Activated CD4-positive, alpha-beta T cell treated with anti-CD3 and anti-CD28 coated beads for 36 hours (primary cell): ENCODE results near the gene CARM1. TPM values are rescaled to one million over a fixed set of nuclear protein-coding genes. Genes with fewer than 3 reads are reported as not detected.
"Not testable (repeated sequence)": the region's sequence is repeated elsewhere in the genome, so short reads cannot be mapped to it uniquely, and the experiment has no call there.

Experiments used
- ATAC-seq: fragments of 200-7000 bp; cut with Tn5 transposase; one replicate; pipeline ENCODE4 v1.10.0; 2021; ENCODE audit warnings: mild to moderate bottlenecking, moderate library complexity
- CTCF ChIA-PET: fragments of 350-600 bp; sonication (Branson Sonifier 250); formaldehyde crosslinking; loops from one replicate; lab custom pipeline; 2021; ENCODE audit warnings: antibody characterized with exemption; lab: Charles Lee
- POLR2A ChIA-PET: fragments of 350-600 bp; sonication (Branson Sonifier 250); formaldehyde crosslinking; loops from one replicate; lab custom pipeline; 2021; ENCODE audit warnings: antibody characterized with exemption, inconsistent platforms; lab: Charles Lee
- DNase-seq: peaks from one replicate; pipeline ENCODE4 v3.0.0-alpha.2; 2020
- H3K27ac Mint-ChIP-seq: one replicate; pipeline ENCODE4 v1.8.0; 2021; ENCODE audit warnings: mixed read lengths
- H3K27me3 Mint-ChIP-seq: one replicate; pipeline ENCODE4 v1.8.0; 2021; ENCODE audit warnings: mixed read lengths
- H3K36me3 Mint-ChIP-seq: one replicate; pipeline ENCODE4 v1.8.0; 2021; ENCODE audit warnings: low read depth, mixed read lengths
- H3K4me1 Mint-ChIP-seq: one replicate; pipeline ENCODE4 v1.8.0; 2021; ENCODE audit warnings: mixed read lengths
- H3K4me3 Mint-ChIP-seq: one replicate; pipeline ENCODE4 v1.8.0; 2021; ENCODE audit warnings: mild to moderate bottlenecking, moderate library complexity, mixed read lengths
- H3K9me3 Mint-ChIP-seq: one replicate; pipeline ENCODE4 v1.8.0; 2021; ENCODE audit warnings: low read depth, mixed read lengths
- intact Hi-C, 2 experiments: fragments of 100-400 bp; cut with DNase I in 1 of 2; cut with micrococcal nuclease in 1 of 2; formaldehyde crosslinking; loops; one replicate each; pipeline versions ENCODE4 v1.14.2 to v1.15.1; 2022 to 2024; cut with DNase I, micrococcal nuclease
- total RNA-seq, 2 experiments: library from RNA; stranded (reverse); gene quantifications; one replicate each; pipeline ENCODE4 v1.2.3, GENCODE V29; 2021

The CARM1 gene
- total RNA-seq, 2 experiments from 2014 or later = 82.3 to 96.8 TPM

DNA sequence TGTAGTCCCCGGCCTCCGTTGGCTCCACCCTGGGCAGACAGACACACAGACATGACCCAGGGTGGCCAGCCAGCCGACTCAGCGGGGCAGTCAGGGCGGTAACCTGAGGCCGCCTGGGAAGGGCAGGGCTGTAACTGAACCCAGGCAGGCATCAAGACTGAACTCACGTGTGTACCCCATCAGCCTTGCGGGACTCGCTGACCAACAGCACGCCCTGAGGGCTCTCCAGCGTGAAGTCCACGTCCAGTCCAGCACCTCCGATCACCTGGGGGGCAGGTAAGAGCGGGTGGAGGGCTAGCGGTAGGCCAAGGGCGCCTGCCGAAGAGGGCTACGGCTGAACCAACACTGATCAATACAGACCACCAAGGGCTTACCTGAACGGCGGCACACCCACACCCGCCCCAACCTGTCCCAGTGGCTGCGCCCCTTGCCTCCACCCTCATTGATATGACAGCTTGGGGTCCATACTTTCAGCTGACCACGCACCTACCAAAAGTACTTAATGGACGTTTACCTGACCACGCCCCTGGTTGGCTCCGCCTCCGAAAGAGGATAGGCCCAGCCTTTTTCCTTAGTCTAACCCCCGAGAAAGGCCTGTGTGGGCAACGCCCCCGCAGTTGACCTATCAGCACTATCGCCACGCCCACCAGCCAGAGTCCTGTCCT is 36.1 kb upstream of the CARM1 start:
- no peak for ATAC-seq
- peak overlapping the region; percentile 99 for H3K27ac Mint-ChIP-seq

DNA sequence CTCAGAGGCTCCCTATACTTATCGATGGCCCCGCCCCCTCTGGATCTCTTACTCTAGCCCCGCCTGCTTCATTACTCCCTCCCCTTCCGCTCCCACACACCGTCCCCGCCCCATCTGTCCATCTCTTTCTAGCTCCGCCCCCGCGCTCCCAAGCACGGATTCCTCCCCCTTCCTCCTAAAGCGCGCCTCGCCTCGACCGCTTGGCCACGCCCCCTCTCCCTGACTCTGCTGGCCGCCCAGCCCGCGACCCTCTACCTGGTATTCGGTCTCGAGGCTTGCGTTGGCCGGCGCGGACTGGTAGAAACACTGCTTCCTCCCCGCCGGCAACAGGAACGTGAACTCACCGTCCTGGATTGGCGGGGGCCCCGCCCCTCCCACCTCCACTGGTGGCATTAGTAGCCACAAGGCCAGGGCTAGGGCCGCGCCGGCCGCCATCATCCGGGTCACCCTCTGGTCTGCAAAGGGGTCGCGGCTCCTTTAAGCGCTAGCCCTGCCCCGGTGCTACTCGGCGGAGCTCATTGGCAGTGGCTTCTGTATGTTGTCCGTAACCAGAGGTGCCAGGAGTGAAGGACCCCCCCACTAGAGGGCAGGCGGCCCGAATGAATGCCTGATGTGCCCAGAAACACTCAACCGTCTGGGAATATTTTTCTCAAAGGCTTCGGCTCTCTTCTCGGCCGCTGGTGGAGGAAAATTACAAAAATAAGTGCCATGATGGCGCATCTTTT is 35.4 kb upstream of the CARM1 start, which contains the start of gene TMED1:
TMED1 (minus strand) TSS at position 459 of the 725 bp plus-strand sequence; CDS start at position 438, 21 bp downstream.
- ChIA-PET POLR2A (interaction anchor here (0.5 to 3.4 kb wide), 16 partner anchors 8 to 565 kb away, joined by 3 to 21 read pairs (median 4); partner anchors contain the start of genes CARM1, DNM2, ICAM1 and LDLR), CTCF (interaction anchor here (0.6 to 6.3 kb wide), 21 partner anchors 14 to 269 kb away, joined by 3 to 59 read pairs (median 4); partner anchors contain the start of genes CARM1, DNM2 and QTRT1)
- intact Hi-C loops = loop anchor here (1.0 to 2.0 kb wide), 13 partner anchors 35 to 503 kb away; partner anchors contain the start of genes CARM1 (in 2 of the 2), ILF3 (in 1 of the 2), KANK2 (in 1 of the 2) and KRI1 (in 1 of the 2)
- peak; percentile 99 for DNase-seq
- Mint-ChIP-seq H3K4me3 (peak within 1 kb of the TSS; percentile 94), H3K9me3 (peaks cover 4% of the 10 kb centered on the region), H3K4me1 (peaks cover 15% of the 10 kb centered on the region), H3K36me3 (peaks cover 10% of the 10 kb centered on the region), H3K27ac (peak within 1 kb of the TSS; percentile 99), H3K27me3 (no peaks in the 10 kb centered on the region)
- ATAC-seq = peak; percentile 93

More for the DNA sequence above, 36.1 kb upstream of the CARM1 start:
- intact Hi-C loops = loop anchor here in 1 of 2 experiments (1.0 to 2.0 kb wide), 4 partner anchors 118 to 374 kb away; partner anchors contain the start of gene KANK2
- POLR2A ChIA-PET = interaction anchor here (0.6 to 3.4 kb wide), 10 partner anchors 9 to 363 kb away, joined by 3 to 21 read pairs (median 4); partner anchors contain the start of genes CARM1, DNM2 and LDLR
- CTCF ChIA-PET = interaction anchor here (0.7 to 6.3 kb wide), 10 partner anchors 23 to 135 kb away, joined by 3 to 59 read pairs (median 5); partner anchors contain the start of genes CARM1 and DNM2
- Mint-ChIP-seq H3K27me3 (no peaks in the 10 kb centered on the region), H3K4me1 (peaks cover 15% of the 10 kb centered on the region), H3K4me3 (peak overlapping the region; percentile 94), H3K9me3 (peaks cover 4% of the 10 kb centered on the region), H3K36me3 (peaks cover 10% of the 10 kb centered on the region)
- DNase-seq = no peak

DNA sequence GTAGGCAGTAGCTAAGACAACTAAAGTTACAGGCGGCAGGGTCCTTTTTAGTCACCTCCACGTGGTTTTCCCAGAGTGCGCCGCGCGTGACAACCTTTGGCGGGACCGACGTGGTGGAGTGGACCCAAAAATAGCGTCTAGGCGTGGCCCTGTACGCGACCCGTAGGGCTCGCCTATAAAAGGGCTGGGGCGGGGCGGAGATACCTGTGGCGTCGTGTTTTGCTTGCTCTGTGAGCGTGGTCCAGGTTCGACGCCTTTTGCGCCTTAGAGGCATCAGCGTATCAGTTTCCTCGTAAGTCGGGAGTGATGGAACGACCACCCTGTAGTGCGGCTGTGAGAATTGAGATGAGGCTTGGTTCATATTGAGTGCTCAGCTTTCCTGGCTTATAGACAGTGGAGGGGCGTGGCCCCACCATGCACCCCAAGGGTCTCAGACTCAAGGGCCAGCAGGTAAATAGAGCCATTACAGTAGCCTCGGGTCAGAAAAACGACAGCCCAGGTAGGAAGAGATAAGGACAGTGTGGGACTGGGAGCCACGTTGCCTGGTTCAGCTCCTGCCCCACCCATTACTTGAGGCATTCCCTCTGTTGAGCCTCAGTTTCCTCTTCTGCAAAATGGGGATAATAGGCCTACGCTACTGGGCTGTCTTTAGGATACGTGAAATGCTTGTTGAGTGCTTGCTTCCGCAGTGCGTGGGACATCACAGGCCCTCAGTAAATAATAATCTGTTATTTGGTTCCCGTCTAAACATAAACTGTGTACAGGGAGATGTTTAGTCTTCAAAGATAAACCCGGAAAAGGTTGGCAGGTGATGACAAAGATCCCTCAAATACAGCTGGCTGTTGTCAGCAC is 34.6 kb upstream of the CARM1 start:
- H3K36me3 Mint-ChIP-seq = peaks cover 10% of the 10 kb centered on the region
- ChIA-PET CTCF (interaction anchor here (0.6 to 6.3 kb wide), 16 partner anchors 13 to 270 kb away, joined by 3 to 59 read pairs (median 4); partner anchors contain the start of genes CARM1, DNM2 and QTRT1), POLR2A (interaction anchor here (0.5 to 3.4 kb wide), 11 partner anchors 22 to 545 kb away, joined by 3 to 21 read pairs (median 4); partner anchors contain the start of genes DNM2, LDLR and QTRT1)
- intact Hi-C loops = loop anchor here (1.0 kb wide), 10 partner anchors 35 to 503 kb away; partner anchors contain the start of genes CARM1 (in 2 of the 2), ILF3 (in 1 of the 2), KRI1 (in 1 of the 2) and RAVER1 (in 1 of the 2)
- peak; percentile 93 for DNase-seq
- H3K27ac Mint-ChIP-seq = peak overlapping the region; percentile 99
- ATAC-seq = peak; percentile 47
- peak overlapping the region; percentile 94 for H3K4me3 Mint-ChIP-seq
- H3K4me1 Mint-ChIP-seq = peaks cover 15% of the 10 kb centered on the region
- H3K27me3 Mint-ChIP-seq = no peaks in the 10 kb centered on the region
- peaks cover 4% of the 10 kb centered on the region for H3K9me3 Mint-ChIP-seq

DNA sequence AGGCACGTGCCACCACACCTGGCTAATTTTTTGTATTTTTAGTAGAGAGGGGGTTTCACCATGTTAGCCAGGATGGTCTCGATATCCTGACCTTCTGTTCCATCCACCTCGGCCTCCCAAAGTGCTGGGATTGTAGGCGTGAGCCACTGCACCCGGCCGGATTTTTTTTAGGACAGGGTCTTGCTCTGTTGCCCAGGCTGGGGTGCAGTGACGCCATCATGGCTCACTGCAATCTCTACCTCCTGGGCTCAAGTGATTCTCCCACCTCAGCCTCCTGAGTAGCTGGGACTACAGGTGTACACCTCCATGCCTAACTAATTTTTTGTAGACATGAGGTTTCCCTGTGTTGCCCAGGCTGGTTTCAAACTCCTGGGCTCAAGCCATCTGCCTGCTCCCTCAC is 33.7 kb upstream of the CARM1 start:
- H3K27ac Mint-ChIP-seq, POLR2A ChIA-PET, H3K9me3 Mint-ChIP-seq, H3K4me3 Mint-ChIP-seq, ATAC-seq, DNase-seq, intact Hi-C loops, H3K27me3 Mint-ChIP-seq: not testable (repeated sequence)
- Mint-ChIP-seq H3K36me3 (peaks cover 10% of the 10 kb centered on the region), H3K4me1 (peaks cover 15% of the 10 kb centered on the region)
- CTCF ChIA-PET = interaction anchor here (0.7 to 6.3 kb wide), 4 partner anchors 21 to 121 kb away, joined by 3 to 59 read pairs (median 10); partner anchors contain the start of gene DNM2

DNA sequence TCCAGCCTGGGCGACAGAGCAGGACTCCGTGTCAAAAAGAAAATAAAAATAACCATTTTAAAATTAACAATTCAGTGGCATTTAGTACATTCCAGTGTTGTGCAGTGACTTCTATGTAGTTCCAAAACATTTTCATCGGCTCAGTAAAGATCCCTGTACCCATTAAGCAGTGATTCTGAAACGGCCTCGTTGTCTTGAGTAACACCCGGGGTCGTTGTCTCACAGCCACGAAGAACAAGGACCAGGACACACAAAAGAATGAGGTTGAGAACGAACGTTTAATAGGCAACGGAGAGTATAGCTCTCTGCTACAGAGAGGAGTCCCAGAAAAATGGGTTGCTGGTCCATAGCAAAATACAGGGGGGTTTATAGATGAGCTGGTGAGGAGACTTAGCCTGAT is 33.0 kb upstream of the CARM1 start:
- Mint-ChIP-seq H3K27ac (no peak overlapping the region), H3K4me3 (no peak overlapping the region), H3K27me3 (no peaks in the 10 kb centered on the region), H3K4me1 (peaks cover 15% of the 10 kb centered on the region), H3K36me3 (peaks cover 7% of the 10 kb centered on the region), H3K9me3 (peaks cover 4% of the 10 kb centered on the region)
- POLR2A ChIA-PET = interaction anchor here (0.5 to 0.6 kb wide), 2 partner anchors 98 to 504 kb away, joined by 3 read pairs; no protein-coding TSS in a partner anchor
- CTCF ChIA-PET = interaction anchor here (1.0 to 6.3 kb wide), 4 partner anchors 10 to 139 kb away, joined by 3 to 59 read pairs (median 4); partner anchors contain the start of gene C19orf38
- no peak for DNase-seq
- no peak for ATAC-seq
- intact Hi-C loops = no loop called here

DNA sequence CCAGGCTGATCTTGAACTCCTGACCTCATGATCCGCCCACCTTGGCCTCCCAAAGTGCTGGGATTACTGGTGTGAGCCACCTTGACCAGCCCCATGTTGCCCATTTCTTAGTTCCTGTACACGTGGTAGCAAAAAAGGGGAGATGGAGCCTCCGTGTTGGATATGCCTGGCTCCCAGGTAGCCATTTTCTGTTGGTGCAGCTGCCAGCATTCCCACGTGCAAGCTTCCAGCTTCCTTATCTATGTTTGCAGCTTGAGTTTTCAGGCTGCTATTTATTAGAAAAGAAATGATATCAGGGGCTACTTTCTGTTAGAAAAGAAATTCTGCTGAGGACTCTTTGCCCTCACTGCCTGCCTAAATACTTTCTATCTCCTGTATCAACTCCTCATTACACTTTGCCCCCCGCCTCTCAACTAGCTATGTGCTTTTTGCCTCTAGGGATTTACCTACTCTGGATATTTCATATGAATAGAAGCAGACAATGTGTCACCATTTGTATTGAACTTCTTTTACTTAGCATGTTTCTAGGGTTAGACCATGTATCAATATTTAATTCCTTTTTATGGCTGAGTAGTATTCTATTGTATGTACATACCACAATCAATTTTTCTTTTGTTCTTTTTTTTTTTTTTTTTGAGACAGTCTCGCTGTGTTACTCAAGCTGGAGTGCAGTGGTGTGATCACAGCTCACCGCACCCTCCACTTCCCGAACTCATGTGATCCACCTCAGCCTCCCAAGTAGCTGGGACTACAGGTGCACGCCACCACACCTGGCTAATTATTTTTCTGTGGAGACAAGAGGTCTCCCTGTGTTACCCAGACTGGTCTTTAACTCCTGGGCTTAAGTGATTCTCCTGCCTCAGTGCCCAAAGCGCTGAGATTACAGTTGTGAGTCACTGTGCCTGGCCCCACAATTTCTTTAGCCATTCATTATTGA is 32.0 kb upstream of the CARM1 start:
- H3K27ac Mint-ChIP-seq = no peak overlapping the region
- H3K27me3 Mint-ChIP-seq = no peaks in the 10 kb centered on the region
- intact Hi-C loops = no loop called here
- H3K9me3 Mint-ChIP-seq = peaks cover 4% of the 10 kb centered on the region
- CTCF ChIA-PET = interaction anchor here (0.6 to 6.3 kb wide), 5 partner anchors 9 to 140 kb away, joined by 3 to 59 read pairs (median 3); partner anchors contain the start of gene C19orf38
- ATAC-seq (no peak), DNase-seq (no peak)
- H3K4me1 Mint-ChIP-seq = peaks cover 15% of the 10 kb centered on the region
- no peak overlapping the region for H3K4me3 Mint-ChIP-seq
- H3K36me3 Mint-ChIP-seq = peaks cover 7% of the 10 kb centered on the region
- POLR2A ChIA-PET = interaction anchor here (0.5 to 0.7 kb wide), 2 partner anchors 97 to 909 kb away, joined by 3 to 4 read pairs; no protein-coding TSS in a partner anchor

DNA sequence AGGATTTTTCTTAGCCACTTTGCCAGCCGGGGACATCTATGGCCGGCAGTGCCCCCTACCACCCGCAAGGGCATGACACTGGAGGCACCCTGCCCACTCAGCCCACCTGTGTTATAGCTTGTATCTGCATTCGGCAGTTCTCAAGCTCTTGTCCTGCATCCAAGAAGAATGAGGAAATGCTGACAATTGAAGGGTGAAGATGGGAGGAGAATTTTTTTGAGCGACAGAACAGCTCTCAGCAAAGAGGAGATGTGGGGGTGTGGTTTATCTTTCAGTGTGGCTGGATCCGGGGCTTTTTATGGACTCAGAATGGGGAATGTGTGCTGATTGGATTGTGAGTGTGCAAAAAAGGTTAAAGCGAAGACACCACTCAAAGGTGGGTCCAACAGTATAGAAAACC is 28.6 kb upstream of the CARM1 start:
- H3K27ac Mint-ChIP-seq = no peak overlapping the region
- ATAC-seq (no peak), DNase-seq (no peak)
- no peaks in the 10 kb centered on the region for H3K4me1 Mint-ChIP-seq
- CTCF ChIA-PET = interaction anchor here (1.5 kb wide), 1 partner anchor 21 kb away, joined by 6 read pairs; no protein-coding TSS in a partner anchor
- peaks cover 5% of the 10 kb centered on the region for H3K9me3 Mint-ChIP-seq
- no peaks in the 10 kb centered on the region for H3K27me3 Mint-ChIP-seq
- H3K36me3 Mint-ChIP-seq = peaks cover 5% of the 10 kb centered on the region
- intact Hi-C loops = no loop called here
- no peak overlapping the region for H3K4me3 Mint-ChIP-seq
- POLR2A ChIA-PET = no interaction called here

DNA sequence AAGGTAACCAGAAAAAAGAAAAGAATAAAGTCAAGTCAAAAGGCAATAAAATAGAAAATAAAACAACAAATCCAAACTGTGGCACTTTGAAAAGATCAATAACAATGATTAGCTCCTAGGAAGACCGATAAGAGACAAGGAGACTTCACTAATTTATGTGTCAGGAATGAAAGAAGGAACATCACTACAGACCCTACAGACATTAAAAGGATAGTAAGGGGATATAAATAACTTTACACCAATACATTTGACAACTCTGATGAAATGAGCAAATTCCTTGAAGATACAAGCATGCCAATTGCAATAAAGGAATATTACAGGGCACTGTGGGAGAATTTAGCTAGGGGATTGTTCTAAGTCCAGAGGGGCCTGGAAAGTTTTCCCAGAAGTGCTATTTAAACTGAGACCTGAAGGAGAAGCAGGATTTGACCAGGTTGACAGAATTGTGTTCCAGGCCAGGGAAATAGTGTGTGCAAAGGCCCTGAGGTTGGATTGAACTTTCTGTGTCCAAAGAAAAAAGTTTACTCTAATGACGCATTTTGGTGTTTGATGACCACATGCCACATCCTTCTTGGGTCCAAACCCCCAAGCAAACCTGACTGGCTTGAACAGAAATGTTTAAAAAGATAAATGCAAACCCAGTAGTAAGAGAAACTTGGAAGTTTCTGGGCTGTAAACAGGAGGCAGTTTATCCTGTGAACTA is 24.7 kb upstream of the CARM1 start:
- H3K27ac Mint-ChIP-seq = no peak overlapping the region
- H3K27me3 Mint-ChIP-seq = no peaks in the 10 kb centered on the region
- peaks cover 5% of the 10 kb centered on the region for H3K36me3 Mint-ChIP-seq
- POLR2A ChIA-PET = interaction anchor here (0.6 to 0.7 kb wide), 2 partner anchors 209 to 1023 kb away, joined by 3 read pairs; no protein-coding TSS in a partner anchor
- H3K4me3 Mint-ChIP-seq = no peak overlapping the region
- ATAC-seq (no peak), DNase-seq (no peak)
- peaks cover 5% of the 10 kb centered on the region for H3K9me3 Mint-ChIP-seq
- CTCF ChIA-PET = interaction anchor here (0.5 to 1.4 kb wide), 6 partner anchors 8 to 28 kb away, joined by 3 to 7 read pairs (median 4); no protein-coding TSS in a partner anchor
- intact Hi-C loops = no loop called here
- H3K4me1 Mint-ChIP-seq = peaks cover 6% of the 10 kb centered on the region
